GM19395 (cell line): ENCODE data around the gene LRRC41.
"Not testable (repeated sequence)": the region's sequence is repeated elsewhere in the genome, so short reads cannot be mapped to it uniquely, and the experiment has no call there.

Source experiments
- ATAC-seq: cut with Tn5 transposase; IDR thresholded peaks from one replicate; pipeline ENCODE4 v1.9.1; 2021; ENCODE audit warnings: mild to moderate bottlenecking, moderate library complexity; ENCODE audit not compliant: unreplicated experiment

LRRC41 gene

GRCh38 chr1:46303038-46303871 is at the start of gene LRRC41, which contains the start of gene UQCRH:
TSS of gene LRRC41 (minus strand) at chr1:46303616. CDS start at chr1:46303322, 294 bp downstream.
TSS of gene UQCRH (plus strand) at chr1:46303698. CDS start at chr1:46303767, 69 bp downstream.
- ATAC-seq = peak; percentile 85

- no peak for ATAC-seq
Measured at GRCh38 chr1:46352363-46352762, 48.9 kb upstream of the LRRC41 start.

GRCh38 chr1:46345281-46345680 is 41.9 kb upstream of the LRRC41 start:
- ATAC-seq = no peak

DNA sequence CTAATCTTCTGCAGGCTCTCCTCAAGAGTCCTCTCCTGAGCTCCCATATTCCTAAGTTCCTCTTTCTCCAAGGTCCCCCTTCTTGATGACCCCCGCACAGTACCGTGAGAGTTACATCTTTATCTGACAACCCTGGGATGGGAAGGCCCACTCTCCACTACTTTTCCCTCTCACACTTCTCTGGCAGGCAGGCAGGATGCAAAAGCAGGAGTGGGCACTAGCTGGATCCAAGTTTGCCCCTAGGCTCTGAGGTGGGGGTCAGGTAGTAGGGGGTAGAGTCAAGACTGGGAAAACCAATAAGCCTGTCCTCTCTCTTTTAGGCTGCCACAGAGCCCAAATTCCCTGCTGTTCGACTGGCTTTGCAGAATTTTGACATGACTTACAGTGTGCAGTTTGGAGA is 41.1 kb upstream of the LRRC41 start:
- ATAC-seq = no peak

GRCh38 chr1:46343705-46344104 is 40.3 kb upstream of the LRRC41 start:
- no peak for ATAC-seq

- ATAC-seq = no peak
Measured at GRCh38 chr1:46343351-46343695, 39.9 kb upstream of the LRRC41 start.

DNA sequence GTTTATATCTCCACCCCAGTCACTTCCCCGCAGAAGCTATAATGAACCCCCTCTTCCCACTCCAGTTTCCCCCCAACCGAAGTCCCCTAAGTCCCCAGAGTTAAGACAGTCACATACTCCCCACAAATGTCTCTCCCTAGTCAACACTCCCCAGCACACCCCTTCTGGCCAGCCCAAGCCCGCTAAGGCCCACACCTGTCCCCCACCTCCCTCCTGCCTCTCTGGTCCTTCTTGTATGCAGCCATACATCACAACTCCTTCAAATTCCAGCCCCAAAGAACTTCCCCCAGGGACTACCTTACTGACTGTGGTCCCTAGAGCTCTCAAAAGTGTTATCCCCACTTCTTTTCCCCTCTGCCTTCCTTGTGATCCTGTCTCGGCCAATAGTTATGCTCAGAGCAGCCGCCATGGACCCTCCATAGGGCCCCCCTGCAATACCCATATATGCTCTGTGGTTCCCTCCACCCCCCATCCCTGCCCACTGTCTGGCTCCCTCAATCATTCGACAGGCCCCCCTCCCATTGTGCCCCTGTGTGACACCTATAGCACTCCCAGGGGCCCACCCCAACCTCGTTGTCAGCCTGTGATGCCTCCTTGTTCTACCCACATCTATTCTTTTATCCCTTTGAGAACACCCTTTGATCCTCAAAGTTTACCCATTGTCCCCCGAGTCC is 39.4 kb upstream of the LRRC41 start:
- ATAC-seq = no peak

GRCh38 chr1:46342084-46342656 is 38.8 kb upstream of the LRRC41 start:
- no peak for ATAC-seq

- ATAC-seq = no peak
Measured at GRCh38 chr1:46341222-46342083, 38.0 kb upstream of the LRRC41 start.

DNA sequence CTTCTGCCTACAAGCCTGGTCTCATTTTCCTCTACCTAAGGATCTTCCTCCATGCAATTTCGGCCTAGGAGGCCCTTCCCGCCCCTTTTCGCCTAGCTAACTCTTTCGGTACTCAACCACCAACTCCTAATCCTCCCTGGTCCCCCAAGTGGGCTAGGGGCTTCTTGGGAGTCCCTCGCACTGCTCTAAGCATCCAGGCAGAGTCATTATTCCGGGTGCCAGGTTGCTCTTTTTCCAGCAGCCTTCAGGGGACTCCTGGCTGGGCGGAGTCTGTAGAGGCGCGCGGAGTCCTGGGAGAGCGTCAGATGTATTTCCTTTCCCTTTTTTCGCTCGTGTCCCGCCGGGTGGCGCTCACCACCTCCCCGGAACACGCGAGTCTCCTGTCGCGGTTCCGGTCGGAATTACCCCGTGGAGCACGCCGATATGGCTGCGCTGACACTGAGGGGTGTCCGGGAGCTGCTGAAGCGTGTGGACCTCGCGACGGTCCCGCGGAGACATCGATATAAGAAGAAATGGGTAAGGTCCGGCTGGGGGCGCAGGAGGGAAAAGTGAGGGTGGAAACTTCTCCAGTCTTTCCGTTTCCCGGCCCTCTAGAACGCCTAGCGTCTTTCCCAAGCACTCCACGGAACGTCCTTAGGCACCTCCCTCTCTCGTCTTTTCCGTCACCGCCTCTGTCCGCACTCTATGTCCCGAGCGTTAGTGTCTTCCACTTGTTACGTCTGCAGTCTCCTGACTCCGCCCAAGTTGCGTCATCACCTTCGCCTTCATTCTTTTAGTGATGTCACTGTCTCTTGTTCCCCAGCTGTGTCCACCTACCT is 37.2 kb upstream of the LRRC41 start, which contains the start of gene NSUN4:
TSS of gene NSUN4 (plus strand) at position 404 of the 818 bp plus-strand sequence. CDS start at position 424, 20 bp downstream.
- ATAC-seq = peak; percentile 86

- ATAC-seq = not testable (repeated sequence)
Measured at GRCh38 chr1:46337409-46337808, 34.0 kb upstream of the LRRC41 start.

- ATAC-seq = no peak
Measured at GRCh38 chr1:46335081-46335480, 31.7 kb upstream of the LRRC41 start.

DNA sequence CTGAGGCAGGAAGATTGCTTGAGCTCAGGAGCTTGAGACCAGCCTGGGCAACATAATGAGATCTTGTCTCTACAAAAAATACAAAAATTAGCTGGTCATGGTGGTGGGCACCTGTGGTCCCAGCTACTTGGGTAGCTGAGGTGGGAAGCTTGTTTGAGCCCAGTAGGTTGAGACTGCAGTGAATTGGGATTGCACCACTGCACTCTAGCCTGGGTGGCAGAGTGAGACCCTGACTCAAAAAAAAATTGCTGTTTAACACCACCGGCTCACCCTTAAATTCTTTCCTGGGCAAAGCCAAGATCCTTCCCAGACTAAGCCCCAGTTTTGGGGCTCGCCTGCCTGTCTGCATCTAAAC is 30.6 kb upstream of the LRRC41 start:
- no peak for ATAC-seq

GRCh38 chr1:46333300-46334029 is 30.0 kb upstream of the LRRC41 start:
- peak; percentile 55 for ATAC-seq

DNA sequence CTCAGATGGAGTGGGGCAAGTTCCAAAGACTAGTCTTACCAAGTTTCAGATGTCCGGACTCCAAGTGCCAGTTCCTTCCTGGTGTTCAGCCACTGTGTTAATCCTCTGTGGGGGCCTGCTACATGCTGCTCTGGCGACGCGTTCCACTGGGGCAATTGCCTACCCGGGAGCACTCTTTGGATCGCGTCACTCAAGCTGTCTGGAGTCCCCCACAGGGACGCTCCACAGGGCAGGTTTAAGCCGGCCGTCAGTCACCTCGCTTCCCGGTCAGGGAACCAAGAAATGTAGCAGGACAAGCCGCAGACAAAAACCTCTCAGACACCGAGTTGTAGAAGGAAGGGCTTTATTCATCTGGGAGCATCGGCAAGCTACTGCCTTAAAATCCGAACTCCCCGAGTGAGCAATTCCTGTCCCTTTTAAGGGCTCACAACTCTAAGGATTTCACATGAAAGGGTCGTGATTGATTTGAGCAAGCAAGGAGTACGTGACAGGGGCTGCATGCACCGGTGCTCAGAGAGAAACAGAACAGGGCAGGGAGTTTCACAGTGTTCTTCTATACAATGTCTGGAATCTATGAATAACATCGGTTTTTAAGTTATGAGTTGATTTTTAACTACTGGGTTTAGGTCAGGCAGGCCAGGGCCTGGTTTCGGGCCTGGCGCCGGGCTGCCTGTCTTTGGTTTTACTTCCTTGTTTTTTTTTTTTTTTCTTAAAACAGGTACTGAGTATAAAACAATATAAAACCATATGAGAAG is 28.5 kb upstream of the LRRC41 start:
- peak; percentile 43 for ATAC-seq

DNA sequence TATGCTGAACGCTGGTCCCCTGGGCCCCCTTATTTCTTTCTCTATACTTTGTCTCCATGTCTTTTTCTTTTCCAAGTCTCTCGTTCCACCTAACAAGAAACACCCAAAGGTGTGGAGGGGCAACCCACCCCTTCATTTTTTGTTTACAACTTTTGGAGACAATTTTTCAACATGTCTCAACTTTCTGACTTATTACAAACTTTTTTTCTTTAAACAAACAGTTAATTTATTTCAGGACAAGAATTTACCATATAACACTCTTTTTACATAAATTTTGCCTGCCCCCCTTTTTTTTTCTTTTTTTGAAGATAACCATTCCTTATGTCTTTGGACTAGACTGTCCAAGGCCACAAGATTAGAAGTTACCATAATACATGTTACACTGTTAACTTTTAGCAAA is 27.0 kb upstream of the LRRC41 start:
- ATAC-seq = not testable (repeated sequence)

DNA sequence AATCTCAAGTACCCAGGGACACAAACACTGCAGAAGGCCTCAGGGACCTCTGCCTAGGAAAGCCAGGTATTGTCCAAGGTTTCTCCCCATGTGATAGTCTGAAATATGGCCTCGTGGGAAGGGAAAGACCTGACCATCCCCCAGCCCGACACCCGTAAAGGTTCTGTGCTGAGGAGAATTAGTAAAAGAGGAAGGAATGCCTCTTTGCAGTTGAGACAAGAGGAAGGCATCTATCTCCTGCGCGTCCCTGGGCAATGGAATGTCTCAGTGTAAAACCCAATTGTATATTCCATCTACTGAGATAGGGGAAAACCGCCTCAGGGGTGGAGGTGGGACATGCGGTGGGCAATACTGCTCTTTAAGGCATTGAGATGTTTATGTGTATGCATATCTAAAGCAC is 26.4 kb upstream of the LRRC41 start:
- ATAC-seq = not testable (repeated sequence)

DNA sequence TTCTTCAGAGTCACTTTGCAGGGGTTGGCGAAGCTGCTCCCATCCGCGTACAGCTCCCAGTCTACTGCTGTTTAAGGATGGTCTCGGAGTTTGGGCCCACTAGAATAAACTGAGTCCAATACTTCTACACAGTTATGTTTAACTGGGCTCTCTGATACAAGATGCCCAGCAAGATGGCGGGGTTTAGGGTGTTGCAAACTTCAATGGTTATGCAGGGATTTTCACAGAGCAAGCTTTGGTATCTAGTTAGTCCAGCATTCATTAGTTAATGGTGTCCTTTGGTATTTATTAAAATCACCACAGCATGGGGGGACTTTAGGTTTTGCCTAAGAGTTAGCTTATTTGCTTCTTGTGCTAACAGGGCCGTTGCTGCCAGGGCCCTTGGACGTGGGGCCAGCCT is 24.8 kb upstream of the LRRC41 start:
- not testable (repeated sequence) for ATAC-seq
